GM23338 (cell line): ENCODE results near the gene IGSF5.

ENCODE experiments used
- CTCF ChIP-seq, 2 experiments: fragments of 200-600 bp in 1 of 2; sonication (generic) in 1 of 2; conservative IDR thresholded peaks; 2 replicates each; pipeline versions ENCODE4 v1.5.1 to v1.6.1; 2016 to 2017; ENCODE audit warnings: antibody characterized with exemption in 2 of 2, low read depth in 2 of 2, mild to moderate bottlenecking in 2 of 2, moderate library complexity in 1 of 2
- EZH2 ChIP-seq: fragments of 200-600 bp; sonication (generic); IDR thresholded peaks from one replicate; pipeline ENCODE4 v1.8.0; 2017; ENCODE audit warnings: antibody characterized with exemption, mild to moderate bottlenecking, low read depth; ENCODE audit not compliant: unreplicated experiment
- EZH2phosphoT487 ChIP-seq: fragments of 200-600 bp; sonication (generic); IDR thresholded peaks from one replicate; pipeline ENCODE4 v1.8.1; 2018; ENCODE audit warnings: antibody characterized with exemption; ENCODE audit not compliant: unreplicated experiment
- JUNB ChIP-seq: IDR thresholded peaks from one replicate; pipeline ENCODE4 v1.6.1; 2016; ENCODE audit warnings: antibody characterized with exemption; ENCODE audit not compliant: unreplicated experiment
- NANOG ChIP-seq: IDR thresholded peaks from 2 replicates; pipeline ENCODE4 v1.6.1; 2016; ENCODE audit warnings: antibody characterized with exemption, borderline replicate concordance
- POLR2AphosphoS5 ChIP-seq: IDR thresholded peaks from 2 replicates; pipeline ENCODE4 v1.6.1; 2016; ENCODE audit warnings: antibody characterized with exemption, low read depth
- REST ChIP-seq: IDR thresholded peaks from one replicate; pipeline ENCODE4 v1.6.1; 2018; ENCODE audit warnings: antibody characterized with exemption; ENCODE audit not compliant: unreplicated experiment

- no peak for TF ChIP-seq CTCF (conservative IDR thresholded peaks at IDR 0.05; ENCODE audit: low read depth in 2 of 2)
- TF ChIP-seq POLR2AphosphoS5 = no peak
- TF ChIP-seq EZH2 = no peak
- TF ChIP-seq EZH2phosphoT487 = no peak
- no peak for TF ChIP-seq REST
- TF ChIP-seq JUNB = no peak
- TF ChIP-seq NANOG = no peak
Measured at GRCh38 chr21:39812983-39813382, 68.0 kb downstream of the IGSF5 start.
